Measurements from ENCODE around the gene SDK1.

GRCh38 chr7:3893151-3893788 is 592.2 kb downstream of the SDK1 start:
- TF ChIP-seq ZNF274 (IDR thresholded peaks at IDR 0.05; ENCODE audit: borderline replicate concordance, extremely low read depth, low read length) (no peak), PHF8 (conservative IDR thresholded peaks at IDR 0.05; ENCODE audit: low read depth, low read length) (no peak), POLR2AphosphoS5 (IDR thresholded peaks at IDR 0.05; ENCODE audit: low read depth, low read length) (no peak), JUN (IDR thresholded peaks at IDR 0.05; ENCODE audit: low read depth, low read length) (no peak)
- TF ChIP-seq, protein P1, sequence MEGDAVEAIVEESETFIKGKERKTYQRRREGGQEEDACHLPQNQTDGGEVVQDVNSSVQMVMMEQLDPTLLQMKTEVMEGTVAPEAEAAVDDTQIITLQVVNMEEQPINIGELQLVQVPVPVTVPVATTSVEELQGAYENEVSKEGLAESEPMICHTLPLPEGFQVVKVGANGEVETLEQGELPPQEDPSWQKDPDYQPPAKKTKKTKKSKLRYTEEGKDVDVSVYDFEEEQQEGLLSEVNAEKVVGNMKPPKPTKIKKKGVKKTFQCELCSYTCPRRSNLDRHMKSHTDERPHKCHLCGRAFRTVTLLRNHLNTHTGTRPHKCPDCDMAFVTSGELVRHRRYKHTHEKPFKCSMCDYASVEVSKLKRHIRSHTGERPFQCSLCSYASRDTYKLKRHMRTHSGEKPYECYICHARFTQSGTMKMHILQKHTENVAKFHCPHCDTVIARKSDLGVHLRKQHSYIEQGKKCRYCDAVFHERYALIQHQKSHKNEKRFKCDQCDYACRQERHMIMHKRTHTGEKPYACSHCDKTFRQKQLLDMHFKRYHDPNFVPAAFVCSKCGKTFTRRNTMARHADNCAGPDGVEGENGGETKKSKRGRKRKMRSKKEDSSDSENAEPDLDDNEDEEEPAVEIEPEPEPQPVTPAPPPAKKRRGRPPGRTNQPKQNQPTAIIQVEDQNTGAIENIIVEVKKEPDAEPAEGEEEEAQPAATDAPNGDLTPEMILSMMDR (IDR thresholded peaks at IDR 0.05; ENCODE audit: control extremely low read depth in 1 of 3, insufficient read depth in 1 of 3, low read depth in 1 of 3, low read length in 3 of 3), result no peak
